Measurements from ENCODE around the gene NXNL1. TPM values are rescaled to one million over a fixed set of nuclear protein-coding genes. Genes with fewer than 3 reads are reported as not detected.
A peak's percentile ranks its signal among the peaks of the same experiment; 100 is the strongest.
"Not testable (repeated sequence)": the region's sequence is repeated elsewhere in the genome, so short reads cannot be mapped to it uniquely, and the experiment has no call there.

Gene NXNL1
- total RNA-seq, 1 experiment from 2014 or later, result not detected

DNA sequence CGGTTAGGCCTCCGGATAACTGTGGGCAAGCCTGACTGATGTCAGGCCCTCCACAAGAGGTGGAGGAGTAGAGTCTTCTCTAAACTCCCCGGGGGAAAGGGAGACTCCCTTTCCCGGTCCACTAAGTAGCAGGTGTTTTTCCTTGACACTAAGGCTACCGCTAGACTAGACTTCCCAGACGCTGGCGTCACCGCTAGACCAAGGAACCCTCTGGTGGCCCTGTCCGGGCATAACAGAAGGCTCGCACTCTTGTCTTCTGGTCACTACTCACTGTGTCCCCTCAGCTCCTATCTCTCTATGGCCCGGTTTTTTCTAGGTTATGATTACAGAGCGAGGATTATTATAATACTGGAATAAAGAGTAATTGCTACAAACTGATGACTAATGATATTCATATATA, 38.3 kb upstream of the NXNL1 start:
- BruUV-seq (replicated peaks); H2AFZ ChIP-seq (ENCODE audit: low read depth, low read length, poor library complexity, severe bottlenecking); H3K27me3 ChIP-seq (ENCODE audit: insufficient read depth, low read length); H3K4me2 ChIP-seq (ENCODE audit: low read length); H3K36me3 ChIP-seq (ENCODE audit: control insufficient read depth in 1 of 2, insufficient read depth in 2 of 2, low read length in 2 of 2); H3K27ac ChIP-seq (ENCODE audit: low read depth, low read length); DNase-seq (ENCODE audit: low read depth, low spot score); ATAC-seq; H3K79me2 ChIP-seq (ENCODE audit: insufficient read depth, low read length); RAD21 ChIA-PET (ENCODE audit: low non-redundant PET in 1 of 2, low total read pairs in 2 of 2, uncharacterized antibody in 2 of 2, unreplicated experiment in 2 of 2); H3K9me2 ChIP-seq (ENCODE audit: insufficient read depth); H3K9me3 ChIP-seq (ENCODE audit: control insufficient read depth in 1 of 2, insufficient read depth in 1 of 2, low read depth in 1 of 2, low read length in 2 of 2); POLR2A ChIA-PET; H4K20me1 ChIP-seq (ENCODE audit: insufficient read depth); CTCF ChIA-PET; H3K4me3 ChIP-seq (replicated peaks in 1 of 2; ENCODE audit: low read depth in 1 of 2, low read length in 2 of 2); H3K9ac ChIP-seq (ENCODE audit: low read length): not testable (repeated sequence)
- TF ChIP-seq, protein P1, sequence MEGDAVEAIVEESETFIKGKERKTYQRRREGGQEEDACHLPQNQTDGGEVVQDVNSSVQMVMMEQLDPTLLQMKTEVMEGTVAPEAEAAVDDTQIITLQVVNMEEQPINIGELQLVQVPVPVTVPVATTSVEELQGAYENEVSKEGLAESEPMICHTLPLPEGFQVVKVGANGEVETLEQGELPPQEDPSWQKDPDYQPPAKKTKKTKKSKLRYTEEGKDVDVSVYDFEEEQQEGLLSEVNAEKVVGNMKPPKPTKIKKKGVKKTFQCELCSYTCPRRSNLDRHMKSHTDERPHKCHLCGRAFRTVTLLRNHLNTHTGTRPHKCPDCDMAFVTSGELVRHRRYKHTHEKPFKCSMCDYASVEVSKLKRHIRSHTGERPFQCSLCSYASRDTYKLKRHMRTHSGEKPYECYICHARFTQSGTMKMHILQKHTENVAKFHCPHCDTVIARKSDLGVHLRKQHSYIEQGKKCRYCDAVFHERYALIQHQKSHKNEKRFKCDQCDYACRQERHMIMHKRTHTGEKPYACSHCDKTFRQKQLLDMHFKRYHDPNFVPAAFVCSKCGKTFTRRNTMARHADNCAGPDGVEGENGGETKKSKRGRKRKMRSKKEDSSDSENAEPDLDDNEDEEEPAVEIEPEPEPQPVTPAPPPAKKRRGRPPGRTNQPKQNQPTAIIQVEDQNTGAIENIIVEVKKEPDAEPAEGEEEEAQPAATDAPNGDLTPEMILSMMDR (IDR thresholded peaks at IDR 0.05 in 2 of 3, conservative IDR thresholded peaks at IDR 0.05 in 1 of 3; ENCODE audit: borderline replicate concordance in 1 of 3, insufficient read depth in 1 of 3, low read depth in 2 of 3, low read length in 2 of 3), result peak in 1 of 3 experiments; percentile 15; a peak in 1 of 6 replicates
- H3K4me1 ChIP-seq (ENCODE audit: control insufficient read depth in 1 of 2, insufficient read depth in 2 of 2, low read length in 2 of 2), result peaks cover 11 to 32% of the 10 kb centered on the region in 2 experiments
- intact Hi-C loops (cut with micrococcal nuclease), result loop anchor here (5.0 kb wide), 1 partner anchor 268 kb away; no protein-coding TSS in a partner anchor

- Histone ChIP-seq H3K79me2 (ENCODE audit: insufficient read depth, low read length) (no peaks in the 10 kb centered on the region; the same call in 1 of the 2 replicates), H3K27ac (ENCODE audit: low read depth, low read length) (no peak overlapping the region), H3K9ac (ENCODE audit: low read length) (no peak overlapping the region), H3K9me2 (ENCODE audit: insufficient read depth) (no peaks in the 10 kb centered on the region), H4K20me1 (ENCODE audit: insufficient read depth) (no peaks in the 10 kb centered on the region), H3K27me3 (ENCODE audit: insufficient read depth, low read length) (no peaks in the 10 kb centered on the region), H2AFZ (ENCODE audit: low read depth, low read length, poor library complexity, severe bottlenecking) (no peak overlapping the region), H3K4me2 (ENCODE audit: low read length) (no peak overlapping the region), H3K36me3 (ENCODE audit: control insufficient read depth in 1 of 2, insufficient read depth in 2 of 2, low read length in 2 of 2) (no peaks in the 10 kb centered on the region; a peak in 2 of 4 replicates), H3K4me3 (replicated peaks in 1 of 2; ENCODE audit: low read depth in 1 of 2, low read length in 2 of 2) (no peak overlapping the region), H3K4me1 (ENCODE audit: control insufficient read depth in 1 of 2, insufficient read depth in 2 of 2, low read length in 2 of 2) (peaks cover 11 to 31% of the 10 kb centered on the region in 2 experiments), H3K9me3 (ENCODE audit: control insufficient read depth in 1 of 2, insufficient read depth in 1 of 2, low read depth in 1 of 2, low read length in 2 of 2) (no peaks in the 10 kb centered on the region)
- DNase-seq (ENCODE audit: low read depth, low spot score), result no peak
- ChIA-PET CTCF (interaction anchor here (1.3 to 1.8 kb wide), 6 partner anchors 19 to 78 kb away, joined by 3 to 7 read pairs (median 5); partner anchors contain the start of gene MVB12A), RAD21 (ENCODE audit: low non-redundant PET in 1 of 2, low total read pairs in 2 of 2, uncharacterized antibody in 2 of 2, unreplicated experiment in 2 of 2) (no interaction called here), POLR2A (no interaction called here)
- BruUV-seq (replicated peaks), result no TSS peak
- TF ChIP-seq POLR2AphosphoS5 (IDR thresholded peaks at IDR 0.05; ENCODE audit: low read depth, low read length) (peak; percentile 31; the same call in 1 of the 2 replicates), EZH2phosphoT487 (IDR thresholded peaks at IDR 0.05; ENCODE audit: borderline replicate concordance) (no peak), TCF7L2 (IDR thresholded peaks at IDR 0.05; ENCODE audit: borderline replicate concordance, extremely low read depth, insufficient read depth, insufficient read length) (no peak), CBX3 (IDR thresholded peaks at IDR 0.05; ENCODE audit: low read depth) (no peak), SRF (IDR thresholded peaks at IDR 0.05; ENCODE audit: low read depth) (no peak), JUND (IDR thresholded peaks at IDR 0.05) (no peak), ZBTB33 (IDR thresholded peaks at IDR 0.05; ENCODE audit: extremely low read depth, insufficient replicate concordance, low read length) (no peak)
- intact Hi-C loops (cut with micrococcal nuclease), result loop anchor here (2.0 to 5.0 kb wide), 2 partner anchors 56 to 270 kb away; no protein-coding TSS in a partner anchor
- ATAC-seq, result no peak
Observed at GRCh38 chr19:17497149-17497798, 36.5 kb upstream of the NXNL1 start.
